Smooth muscle cell (in vitro differentiated cells): ENCODE data around the gene FAM3B. TPM values are rescaled to one million over a fixed set of nuclear protein-coding genes. Genes with fewer than 3 reads are reported as not detected.

Experiments
- DNase-seq: peaks from one replicate; lab custom pipeline; 2025; ENCODE audit not compliant: unreplicated experiment; lab: John Stamatoyannopoulos, UW
- H2AFZ ChIP-seq: fragments of 200-600 bp; sonication (generic); 2 replicates; pipeline ENCODE4 v1.6.0; 2016; ENCODE audit warnings: antibody characterized with exemption, low read depth, mild to moderate bottlenecking
- H3F3A ChIP-seq: fragments of 200-600 bp; sonication (generic); 2 replicates; pipeline ENCODE4 v1.6.0; 2017; ENCODE audit warnings: antibody characterized with exemption, low read depth
- H3K27ac ChIP-seq: fragments of 200-600 bp; sonication (generic); 2 replicates; pipeline ENCODE4 v1.5.1; 2016; ENCODE audit warnings: low read depth, mild to moderate bottlenecking
- H3K27me3 ChIP-seq: fragments of 200-600 bp; sonication (generic); 2 replicates; pipeline ENCODE4 v1.6.1; 2016; ENCODE audit warnings: low read depth, mild to moderate bottlenecking
- H3K36me3 ChIP-seq: fragments of 200-600 bp; sonication (generic); 2 replicates; pipeline ENCODE4 v1.5.1; 2016; ENCODE audit warnings: low read depth
- H3K4me1 ChIP-seq: fragments of 200-600 bp; sonication (generic); 2 replicates; pipeline ENCODE4 v1.5.1; 2016; ENCODE audit warnings: low read depth
- H3K4me2 ChIP-seq: fragments of 200-600 bp; sonication (generic); 2 replicates; pipeline ENCODE4 v1.6.0; 2016; ENCODE audit warnings: mild to moderate bottlenecking
- H3K4me3 ChIP-seq: fragments of 200-600 bp; sonication (generic); 2 replicates; pipeline ENCODE4 v1.5.1; 2016; ENCODE audit warnings: mild to moderate bottlenecking
- H3K79me2 ChIP-seq: fragments of 200-600 bp; sonication (generic); 2 replicates; pipeline ENCODE4 v1.6.0; 2016; ENCODE audit warnings: low read depth, mild to moderate bottlenecking
- H3K9ac ChIP-seq: fragments of 200-600 bp; sonication (generic); 2 replicates; pipeline ENCODE4 v1.6.0; 2016; ENCODE audit warnings: low read depth
- H3K9me3 ChIP-seq: fragments of 200-600 bp; sonication (generic); replicated peaks from 2 replicates; pipeline ENCODE4 v1.5.1; 2016; ENCODE audit warnings: low read depth
- H4K20me1 ChIP-seq: fragments of 200-600 bp; sonication (generic); 2 replicates; pipeline ENCODE4 v1.6.0; 2016; ENCODE audit warnings: low read depth
- CTCF ChIP-seq: fragments of 200-600 bp; sonication (generic); IDR thresholded peaks from 2 replicates; pipeline ENCODE4 v1.5.1; 2017; ENCODE audit warnings: borderline replicate concordance, mild to moderate bottlenecking, antibody characterized with exemption; ENCODE audit not compliant: insufficient read depth, poor library complexity, severe bottlenecking
- WGBS: methylation state at CpG from one replicate; pipeline ENCODE4 v1.1.7; 2016; ENCODE audit warnings: low lambda C conversion rate; 5-methylcytosine and 5-hydroxymethylcytosine counted together
- polyA plus RNA-seq: library from polyadenylated mRNA; unstranded; fragments of >200 nt; fragmentation: Nextera tagmentation; extraction: Ambion mirVana; gene quantifications from 2 replicates; pipeline ENCODE4 v1.2.1, GENCODE V29; 2016
- total RNA-seq: library from RNA; depleted of rRNA; stranded (reverse); fragments of >200 nt; gene quantifications from 2 replicates; pipeline ENCODE4 v1.2.3, GENCODE V29; 2014

Gene FAM3B
- total and polyA plus RNA-seq, 2 experiments from 2014 or later: 0.18 TPM; not detected in 1

DNA sequence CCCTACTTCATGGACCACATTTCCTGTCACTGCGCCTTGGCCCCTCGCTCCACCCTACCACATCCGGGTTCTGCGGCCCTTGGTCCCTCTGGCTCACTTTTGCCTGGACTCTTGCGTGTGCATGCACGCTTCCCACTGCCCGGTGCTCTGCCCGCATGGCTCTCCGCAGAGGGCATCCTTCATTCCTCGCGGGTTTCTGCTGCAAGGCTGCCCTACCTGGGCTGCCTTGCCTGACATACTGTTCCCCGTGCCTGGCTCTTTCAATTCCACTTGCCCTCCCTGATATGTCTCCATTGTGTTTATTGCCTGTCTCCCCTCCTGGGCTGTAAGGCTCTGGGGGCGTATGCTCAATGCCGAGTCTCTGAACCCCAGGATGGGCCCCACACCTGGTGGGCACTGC lies 71.7 kb downstream of the FAM3B start:
- TF ChIP-seq CTCF: no peak
- H3K9me3 ChIP-seq: no peaks in the 10 kb centered on the region
- H3K79me2 ChIP-seq: no peaks in the 10 kb centered on the region
- no peak overlapping the region for H2AFZ ChIP-seq
- no peak overlapping the region for H3K4me3 ChIP-seq
- no peaks in the 10 kb centered on the region for H3F3A ChIP-seq
- H3K4me1 ChIP-seq: no peaks in the 10 kb centered on the region
- H3K27ac ChIP-seq: no peak overlapping the region
- no peak overlapping the region for H3K4me2 ChIP-seq
- 95% methylated on average over 14 of the region's 14 CpGs for WGBS
- H3K36me3 ChIP-seq: no peaks in the 10 kb centered on the region
- DNase-seq: no peak
- H4K20me1 ChIP-seq: no peaks in the 10 kb centered on the region
- H3K27me3 ChIP-seq: no peaks in the 10 kb centered on the region
- no peak overlapping the region for H3K9ac ChIP-seq

- Histone ChIP-seq H3K36me3 (no peaks in the 10 kb centered on the region), H3K4me1 (no peaks in the 10 kb centered on the region), H3K4me2 (no peak overlapping the region), H3K4me3 (no peak overlapping the region), H3K9ac (no peak overlapping the region), H2AFZ (no peak overlapping the region), H4K20me1 (no peaks in the 10 kb centered on the region), H3K9me3 (no peaks in the 10 kb centered on the region), H3F3A (no peaks in the 10 kb centered on the region), H3K79me2 (no peaks in the 10 kb centered on the region), H3K27ac (no peak overlapping the region), H3K27me3 (no peaks in the 10 kb centered on the region)
- WGBS: 91% methylated on average over 17 of the region's 17 CpGs
- TF ChIP-seq CTCF: no peak
- no peak for DNase-seq
Observed at GRCh38 chr21:41390043-41390639, 73.5 kb downstream of the FAM3B start.

DNA sequence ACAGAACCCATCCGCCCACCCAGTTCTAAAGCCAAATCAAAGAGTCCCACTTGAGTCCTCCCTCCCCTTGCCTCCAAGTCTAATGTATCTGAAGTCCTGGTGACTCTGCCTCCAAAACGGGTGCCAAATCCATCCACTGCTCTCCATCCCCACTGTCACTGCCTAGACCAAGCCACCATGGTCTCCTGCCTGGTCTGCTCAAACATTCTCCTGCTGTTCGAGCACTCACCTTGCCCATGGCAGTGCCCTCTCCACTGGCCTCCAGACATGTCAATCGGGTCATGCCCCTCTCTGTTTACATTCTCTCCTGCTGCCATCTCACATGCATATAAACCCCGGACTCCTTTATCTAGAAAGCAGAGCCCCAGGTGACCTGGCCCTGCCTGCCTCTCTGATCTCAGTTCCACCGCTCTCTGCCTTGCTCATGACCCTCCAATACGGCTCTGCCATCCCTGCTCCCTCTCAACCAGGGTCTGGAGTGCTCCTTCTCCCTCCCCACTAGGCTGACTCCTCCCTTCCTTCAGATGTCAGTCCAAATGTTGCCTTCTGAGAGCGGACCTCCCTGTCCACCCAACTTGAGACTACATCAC lies 77.4 kb downstream of the FAM3B start:
- H3K4me3 ChIP-seq: no peak overlapping the region
- no peaks in the 10 kb centered on the region for H3K36me3 ChIP-seq
- WGBS: 94% methylated on average over 8 of the region's 8 CpGs

More for the DNA sequence above, 77.4 kb downstream of the FAM3B start:
- no peak overlapping the region for H3K9ac ChIP-seq
- no peaks in the 10 kb centered on the region for H3K79me2 ChIP-seq
- H3K27ac ChIP-seq: no peak overlapping the region
- H4K20me1 ChIP-seq: no peaks in the 10 kb centered on the region
- no peak for DNase-seq
- no peaks in the 10 kb centered on the region for H3F3A ChIP-seq
- no peak overlapping the region for H2AFZ ChIP-seq
- H3K27me3 ChIP-seq: no peaks in the 10 kb centered on the region
- no peaks in the 10 kb centered on the region for H3K4me1 ChIP-seq
- TF ChIP-seq CTCF: no peak
- no peaks in the 10 kb centered on the region for H3K9me3 ChIP-seq
- H3K4me2 ChIP-seq: no peak overlapping the region
